NCI-H446 (cell line): ENCODE measurements around the gene NAV3.

Source experiments
- DNase-seq, 2 experiments: peaks; one replicate each; lab custom pipeline; 2025; lab: John Stamatoyannopoulos, UW

Gene NAV3

GRCh38 chr12:77928078-77928477 lies 97.4 kb downstream of the NAV3 start:
- no peak for DNase-seq

GRCh38 chr12:77932216-77932615 lies 101.5 kb downstream of the NAV3 start:
- no peak for DNase-seq

- DNase-seq: no peak
Observed at GRCh38 chr12:77938301-77938700, 107.6 kb downstream of the NAV3 start.

- peak in 1 of 2 experiments; percentile 31 for DNase-seq
Observed at GRCh38 chr12:77940011-77940423, 109.3 kb downstream of the NAV3 start.

GRCh38 chr12:77940567-77940966 lies 109.9 kb downstream of the NAV3 start:
- peak in 1 of 2 experiments; percentile 44 for DNase-seq

GRCh38 chr12:77941401-77941800 lies 110.7 kb downstream of the NAV3 start:
- DNase-seq: no peak

GRCh38 chr12:77943466-77943865 lies 112.8 kb downstream of the NAV3 start:
- DNase-seq: no peak

GRCh38 chr12:77946541-77947061 lies 115.9 kb downstream of the NAV3 start:
- no peak for DNase-seq

- DNase-seq: no peak
Observed at GRCh38 chr12:77947330-77947729, 116.6 kb downstream of the NAV3 start.

GRCh38 chr12:77947746-77948145 lies 117.1 kb downstream of the NAV3 start:
- DNase-seq: no peak

- DNase-seq: no peak
Observed at GRCh38 chr12:77949943-77950342, 119.2 kb downstream of the NAV3 start.

- DNase-seq: no peak
Observed at GRCh38 chr12:77953528-77954205, 123.0 kb downstream of the NAV3 start.

- peak in 1 of 2 experiments; percentile 70 for DNase-seq
Observed at GRCh38 chr12:77954206-77954555, 123.5 kb downstream of the NAV3 start.

GRCh38 chr12:77957062-77957461 lies 126.4 kb downstream of the NAV3 start:
- no peak for DNase-seq

GRCh38 chr12:77963576-77964178 lies 133.0 kb downstream of the NAV3 start:
- DNase-seq: no peak

- DNase-seq: no peak
Observed at GRCh38 chr12:77965790-77966189, 135.1 kb downstream of the NAV3 start.

GRCh38 chr12:77968021-77968420 lies 137.3 kb downstream of the NAV3 start:
- no peak for DNase-seq

- no peak for DNase-seq
Observed at GRCh38 chr12:77968571-77968970, 137.9 kb downstream of the NAV3 start.

- no peak for DNase-seq
Observed at GRCh38 chr12:77973579-77973978, 142.9 kb downstream of the NAV3 start.

GRCh38 chr12:77974645-77975044 lies 144.0 kb downstream of the NAV3 start:
- DNase-seq: no peak

GRCh38 chr12:77979597-77980250 lies 149.0 kb downstream of the NAV3 start:
- no peak for DNase-seq

GRCh38 chr12:77980782-77981181 lies 150.1 kb downstream of the NAV3 start:
- DNase-seq: no peak

GRCh38 chr12:77983859-77984258 lies 153.2 kb downstream of the NAV3 start:
- no peak for DNase-seq
